Measurements from ENCODE around the gene C9orf57.
"Not testable (repeated sequence)": the region's sequence is repeated elsewhere in the genome, so short reads cannot be mapped to it uniquely, and the experiment has no call there.

The C9orf57 gene, protein sequence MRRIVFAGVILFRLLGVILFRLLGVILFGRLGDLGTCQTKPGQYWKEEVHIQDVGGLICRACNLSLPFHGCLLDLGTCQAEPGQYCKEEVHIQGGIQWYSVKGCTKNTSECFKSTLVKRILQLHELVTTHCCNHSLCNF

GRCh38 chr9:72060513-72060912, at the start of gene C9orf57:
Gene C9orf57, minus strand, starts transcription at chr9:72060613. Its CDS starts 1,282 bp downstream, at chr9:72059331.
- no peak for DNase-seq (ENCODE audit: low read depth in 2 of 2)

DNA sequence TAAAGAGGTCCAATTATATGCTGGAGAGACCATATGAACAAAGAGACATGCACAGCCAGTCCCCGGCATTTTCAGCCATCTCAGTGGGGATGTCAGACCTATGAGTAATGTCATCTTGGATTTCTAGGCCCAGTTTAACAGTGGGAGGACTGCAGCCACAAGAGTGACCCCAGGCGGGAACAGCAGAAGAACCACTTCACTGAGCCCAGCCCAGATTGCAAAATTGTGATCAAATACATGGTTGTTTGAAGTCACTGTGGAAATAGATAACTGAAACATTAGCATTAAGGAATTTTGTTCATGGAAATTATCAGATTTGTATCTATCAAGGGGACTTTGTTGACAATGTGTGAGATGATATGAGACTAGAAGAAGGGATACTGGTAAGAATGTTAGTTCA, 42.1 kb upstream of the C9orf57 start:
- DNase-seq (ENCODE audit: low read depth in 2 of 2) = no peak

- DNase-seq (ENCODE audit: low read depth in 2 of 2) = not testable (repeated sequence)
Observed at GRCh38 chr9:72095520-72095919, 35.1 kb upstream of the C9orf57 start.

GRCh38 chr9:72092820-72093219, 32.4 kb upstream of the C9orf57 start:
- no peak for DNase-seq (ENCODE audit: low read depth in 2 of 2)

DNA sequence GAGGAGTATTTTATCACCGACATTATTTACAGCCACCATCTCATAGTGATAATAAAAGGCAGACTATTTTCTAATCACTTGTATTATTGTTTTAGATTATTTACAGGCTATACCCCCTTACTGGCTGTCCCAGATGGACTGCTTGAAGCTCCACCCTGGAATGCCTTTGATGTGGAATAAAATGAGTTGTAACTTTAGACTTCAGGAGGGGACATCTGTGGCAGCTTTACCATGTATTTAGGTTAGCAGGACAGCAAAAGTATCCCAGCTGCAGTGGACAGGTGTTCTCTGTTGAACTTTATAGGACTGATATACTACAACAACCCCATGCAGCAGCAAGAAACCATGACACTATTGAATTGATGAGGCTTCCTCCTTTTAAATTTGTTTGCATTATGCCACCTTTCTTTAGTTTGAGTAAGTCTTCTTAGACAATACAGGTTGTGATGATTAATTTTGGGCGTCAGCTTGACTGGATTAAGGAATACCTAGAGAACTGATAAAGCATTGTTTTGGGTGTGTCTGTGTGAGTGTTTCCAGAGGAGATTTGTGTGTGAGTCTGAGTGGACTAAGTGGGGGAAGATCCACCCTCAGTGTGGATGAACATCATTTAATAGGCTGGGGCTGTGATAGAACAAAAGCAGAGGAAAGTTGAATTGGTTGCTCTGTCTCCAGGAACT, 29.2 kb upstream of the C9orf57 start:
- no peak for DNase-seq (ENCODE audit: low read depth in 2 of 2)

GRCh38 chr9:72082536-72082935, 22.1 kb upstream of the C9orf57 start:
- DNase-seq (ENCODE audit: low read depth in 2 of 2) = no peak

DNA sequence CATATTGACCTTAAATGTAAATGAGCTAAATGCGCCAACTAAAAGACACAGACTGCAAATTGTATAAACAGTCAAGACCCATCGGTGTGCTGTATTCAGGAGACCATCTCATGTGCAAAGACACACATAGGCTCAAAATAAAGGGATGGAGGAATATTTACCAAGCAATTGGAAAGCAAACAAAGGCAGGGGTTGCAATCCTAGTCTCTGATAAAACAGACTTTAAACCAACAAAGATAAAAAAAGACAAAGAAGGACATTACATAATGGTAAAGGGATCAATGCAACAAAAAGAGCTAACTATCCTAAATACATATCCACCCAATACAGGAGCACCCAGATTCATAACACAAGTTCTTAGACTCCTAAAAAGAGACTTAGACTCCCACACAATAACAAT, 14.3 kb upstream of the C9orf57 start:
- DNase-seq (ENCODE audit: low read depth in 2 of 2) = not testable (repeated sequence)

DNA sequence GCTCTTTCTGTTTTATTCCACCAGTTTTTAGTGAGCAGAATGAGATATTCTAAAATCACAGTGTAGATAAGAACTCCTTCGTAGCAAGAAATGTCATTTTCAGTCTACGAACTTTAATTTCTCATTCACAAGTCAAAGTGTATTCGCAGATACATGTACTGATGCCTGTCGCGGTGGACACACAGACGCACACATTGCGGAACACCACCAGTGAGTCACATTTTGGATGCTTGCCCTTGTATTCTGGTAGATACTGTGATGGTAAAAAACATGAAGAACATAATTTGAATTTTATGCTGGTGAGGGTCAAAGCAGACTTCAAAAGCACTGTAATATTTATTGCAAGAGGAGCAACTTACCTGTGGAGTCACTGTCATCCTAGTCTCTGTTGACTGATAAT, 4.7 kb upstream of the C9orf57 start:
- DNase-seq (ENCODE audit: low read depth in 2 of 2) = no peak

DNA sequence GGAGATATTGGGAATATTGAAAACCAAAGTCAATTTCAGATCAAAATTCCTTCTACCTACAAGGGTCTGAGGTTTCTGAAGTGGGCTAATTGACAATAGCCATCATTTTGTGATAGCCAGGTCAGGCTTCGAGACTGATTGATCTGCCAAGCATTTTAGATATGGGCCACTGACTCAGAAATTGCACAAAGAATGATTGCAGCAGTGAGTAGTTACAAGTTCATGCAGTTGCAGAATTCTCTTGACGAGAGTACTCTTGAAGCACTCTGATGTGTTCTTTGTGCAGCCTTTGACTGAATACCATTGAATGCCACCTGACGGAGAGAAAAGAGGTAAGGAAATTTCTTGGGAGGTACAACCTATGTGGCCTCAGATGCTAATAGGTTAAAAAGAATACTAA, 8.3 kb downstream of the C9orf57 start:
- DNase-seq (ENCODE audit: low read depth in 2 of 2) = no peak

DNA sequence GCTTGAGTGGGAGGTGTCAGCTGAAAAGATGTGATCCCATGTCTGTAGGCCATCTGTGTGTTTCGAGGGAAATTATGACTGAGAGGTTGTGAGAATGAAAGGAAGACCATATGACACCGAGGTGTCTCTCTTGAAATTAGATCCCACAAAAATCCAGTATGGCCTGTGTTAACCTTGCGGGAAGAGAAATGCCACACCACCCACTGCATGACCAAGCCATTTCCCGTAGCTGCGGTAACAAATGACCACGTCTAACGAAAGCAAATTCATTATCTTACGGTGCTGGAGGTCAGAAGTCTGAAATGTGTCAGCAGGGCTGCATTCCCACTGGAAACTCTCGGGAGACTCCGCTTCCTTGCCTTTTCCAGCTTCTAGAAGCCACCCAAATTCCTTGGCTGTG, 11.6 kb downstream of the C9orf57 start:
- DNase-seq (ENCODE audit: low read depth in 2 of 2) = no peak

DNA sequence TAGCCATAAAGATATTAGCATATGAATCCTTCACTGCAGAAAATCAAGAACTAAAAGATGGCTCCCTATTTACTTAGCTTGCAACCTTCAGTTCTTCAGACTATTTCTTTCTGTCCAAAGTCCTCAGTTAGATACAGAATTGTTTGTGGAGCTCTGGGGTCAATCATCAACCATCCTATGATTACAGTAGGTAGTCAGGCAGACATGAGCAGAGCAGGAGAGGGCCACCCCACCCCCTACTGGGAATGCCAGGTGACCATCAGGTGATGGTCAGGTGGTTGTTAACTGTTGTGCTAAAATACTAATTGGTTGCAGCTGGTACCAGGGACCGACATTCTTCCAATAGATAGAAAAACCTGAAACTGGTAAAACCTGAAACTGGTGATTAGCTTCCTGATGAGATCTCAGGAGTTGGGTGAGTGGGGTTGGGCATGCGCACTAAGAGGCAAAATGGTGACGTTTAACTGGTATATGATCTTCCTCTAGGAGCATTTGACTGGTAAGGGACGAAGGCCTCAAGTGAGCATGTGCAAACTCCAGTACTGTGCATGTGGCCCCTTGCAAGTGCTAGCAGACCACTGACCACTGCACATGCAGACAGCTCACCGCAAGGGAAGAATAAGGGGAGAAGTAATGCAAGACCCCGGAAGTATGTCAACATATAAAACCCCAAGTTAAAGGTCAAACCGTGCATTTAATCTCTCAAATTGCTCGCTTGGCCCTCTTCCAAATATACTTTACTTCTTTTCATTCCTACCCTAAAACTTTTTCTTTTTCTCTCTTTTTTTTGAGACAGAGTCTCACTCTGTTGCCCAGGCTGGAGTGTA, 13.6 kb downstream of the C9orf57 start:
- DNase-seq (ENCODE audit: low read depth in 2 of 2) = no peak

DNA sequence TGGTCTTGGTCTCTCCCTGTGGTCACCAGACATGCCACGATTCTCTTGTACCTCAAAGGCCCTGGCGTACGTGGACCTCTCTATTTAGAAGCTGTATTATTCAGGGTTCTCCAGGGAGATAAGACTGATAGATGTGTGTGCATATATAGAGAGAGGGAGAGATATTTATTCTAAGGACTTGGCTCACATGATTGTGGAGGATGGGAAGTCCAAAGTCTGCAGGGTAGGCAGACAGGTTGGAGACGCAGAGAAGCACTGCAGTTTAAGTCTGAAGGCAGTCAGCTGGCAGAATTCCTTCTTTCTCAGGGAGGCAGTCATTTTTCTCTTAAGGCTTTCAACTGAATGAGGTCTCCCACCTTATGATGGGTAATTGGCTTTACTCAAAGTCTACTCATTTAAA, 16.3 kb downstream of the C9orf57 start:
- DNase-seq (ENCODE audit: low read depth in 2 of 2) = no peak

DNA sequence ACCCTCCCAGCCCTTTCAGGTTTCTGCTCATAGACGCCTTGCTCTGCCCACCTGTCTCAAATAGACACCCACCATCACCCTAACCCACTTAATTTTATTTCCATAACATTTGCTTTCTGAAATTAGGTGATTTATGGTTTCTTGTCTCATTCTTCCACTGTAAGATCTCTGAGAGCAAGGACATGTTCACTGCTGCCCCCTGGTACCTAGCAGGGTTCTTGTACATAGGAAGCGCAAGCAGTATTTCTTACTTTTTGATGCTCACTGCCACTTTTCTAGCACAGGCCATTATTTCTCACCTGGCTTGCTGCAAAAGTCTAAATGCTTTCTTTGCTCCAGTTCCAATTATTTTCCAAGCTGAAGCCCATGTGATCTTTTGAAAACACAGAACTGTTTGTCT, 16.8 kb downstream of the C9orf57 start:
- DNase-seq (ENCODE audit: low read depth in 2 of 2) = no peak

- DNase-seq (ENCODE audit: low read depth in 2 of 2) = no peak
Observed at GRCh38 chr9:72042928-72043327, 17.5 kb downstream of the C9orf57 start.

DNA sequence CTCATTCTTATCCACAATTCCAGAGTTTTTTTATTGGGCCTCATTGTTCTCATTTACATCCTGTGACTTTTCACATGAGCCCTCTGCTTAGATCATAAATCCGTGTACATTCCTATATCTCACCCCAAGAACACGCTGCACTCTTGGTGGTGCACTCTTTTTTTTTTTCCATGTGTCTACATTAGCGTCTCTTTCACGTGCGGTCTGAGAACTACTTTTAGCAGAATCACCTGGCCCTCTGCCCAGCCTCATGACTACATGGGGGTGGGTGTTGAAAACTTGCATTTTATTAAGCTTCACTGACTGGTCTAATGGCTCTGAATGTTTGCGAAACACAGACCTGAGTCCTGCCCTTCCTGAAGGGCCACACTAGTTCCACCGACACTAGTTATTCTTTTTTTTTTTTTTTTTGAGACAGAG, 18.6 kb downstream of the C9orf57 start:
- DNase-seq (ENCODE audit: low read depth in 2 of 2) = no peak

DNA sequence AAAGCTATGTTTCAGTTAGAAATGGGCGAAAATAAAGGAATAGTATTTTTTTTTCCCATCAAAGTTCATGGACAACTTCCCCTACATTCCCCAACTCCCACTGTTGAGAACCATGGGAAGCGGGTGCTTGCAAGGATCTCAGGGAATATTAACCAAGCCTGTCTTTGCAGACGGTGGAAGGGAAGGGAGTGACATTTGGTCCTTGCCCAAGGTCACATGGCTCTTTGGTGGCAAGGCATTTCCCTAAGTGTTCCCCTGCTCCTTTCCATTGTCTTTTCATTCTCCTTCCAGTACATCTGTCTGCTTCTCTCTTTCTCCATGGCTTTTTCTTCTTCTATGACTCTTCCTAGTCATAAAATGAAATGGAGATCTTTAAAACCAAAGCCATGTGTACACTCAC, 19.0 kb downstream of the C9orf57 start:
- DNase-seq (ENCODE audit: low read depth in 2 of 2) = no peak

DNA sequence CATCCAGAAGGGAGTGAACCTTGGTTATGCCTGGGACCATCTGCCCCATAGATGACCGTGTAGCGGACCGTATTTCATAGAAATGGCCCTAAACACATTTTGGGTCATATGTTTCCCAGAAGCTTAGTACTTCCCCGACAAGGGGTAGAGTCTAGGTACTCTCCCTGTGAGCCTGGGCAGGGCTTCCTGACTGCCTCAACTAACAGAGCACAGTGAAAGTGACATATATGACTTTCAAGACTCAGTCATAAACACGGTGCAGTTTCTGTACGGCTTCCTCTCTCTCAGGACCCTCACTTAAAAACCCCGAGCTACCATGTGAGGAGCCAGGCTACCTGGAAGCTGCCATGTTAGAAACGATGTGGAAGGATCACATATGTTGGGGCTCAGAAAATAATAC, 20.9 kb downstream of the C9orf57 start:
- no peak for DNase-seq (ENCODE audit: low read depth in 2 of 2)

GRCh38 chr9:72038890-72039410, 21.5 kb downstream of the C9orf57 start:
- peak; percentile 17 to 20 for DNase-seq (ENCODE audit: low read depth in 2 of 2)

GRCh38 chr9:72038408-72038807, 22.0 kb downstream of the C9orf57 start:
- DNase-seq (ENCODE audit: low read depth in 2 of 2) = no peak

GRCh38 chr9:72037571-72037970, 22.8 kb downstream of the C9orf57 start:
- DNase-seq (ENCODE audit: low read depth in 2 of 2) = no peak

DNA sequence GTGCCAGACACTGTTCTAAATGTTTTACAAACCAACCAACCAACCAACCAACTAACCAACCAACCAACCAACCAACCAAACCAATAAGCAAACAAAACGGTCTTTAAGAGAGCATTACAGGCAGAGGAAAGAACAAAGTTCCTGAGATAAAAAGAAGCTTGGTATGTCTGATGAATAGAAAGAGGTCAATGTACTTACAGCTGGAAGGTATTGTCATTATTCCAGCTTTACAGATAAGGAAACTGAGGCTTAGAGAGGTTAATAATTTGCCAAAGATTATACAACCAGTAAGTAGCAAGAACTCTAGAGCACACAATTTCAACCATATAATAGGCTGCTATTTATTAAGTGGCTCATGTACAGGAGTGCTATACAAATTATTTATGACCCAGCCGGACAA, 29.6 kb downstream of the C9orf57 start:
- DNase-seq (ENCODE audit: low read depth in 2 of 2) = no peak

GRCh38 chr9:72029986-72030385, 30.4 kb downstream of the C9orf57 start:
- no peak for DNase-seq (ENCODE audit: low read depth in 2 of 2)

- DNase-seq (ENCODE audit: low read depth in 2 of 2) = no peak
Observed at GRCh38 chr9:72025906-72026305, 34.5 kb downstream of the C9orf57 start.
